Ishikawa (cell line): ENCODE results near the gene FRAS1.

ENCODE experiments used
- CEBPB ChIP-seq: IDR thresholded peaks from 2 replicates; pipeline ENCODE4 v1.6.1; 2012
- CREB1 ChIP-seq: IDR thresholded peaks from 2 replicates; pipeline ENCODE4 v1.6.1; 2012; ENCODE audit warnings: low read depth
- EGR1 ChIP-seq: IDR thresholded peaks from 2 replicates; pipeline ENCODE4 v1.6.1; 2012
- EP300 ChIP-seq: IDR thresholded peaks from 2 replicates; pipeline ENCODE4 v1.6.1; 2012; ENCODE audit warnings: borderline replicate concordance
- FOXM1 ChIP-seq: IDR thresholded peaks from 2 replicates; pipeline ENCODE4 v1.6.1; 2012; ENCODE audit warnings: low read depth, borderline replicate concordance
- RAD21 ChIP-seq: IDR thresholded peaks from 2 replicates; pipeline ENCODE4 v1.6.1; 2012; ENCODE audit warnings: low read depth
- TAF1 ChIP-seq: IDR thresholded peaks from 2 replicates; pipeline ENCODE4 v1.6.1; 2012; ENCODE audit warnings: low read depth, mild to moderate bottlenecking
- TCF12 ChIP-seq: IDR thresholded peaks from 2 replicates; pipeline ENCODE4 v1.6.1; 2012; ENCODE audit warnings: low read depth
- TEAD4 ChIP-seq: IDR thresholded peaks from 2 replicates; pipeline ENCODE4 v1.6.1; 2012
- YY1 ChIP-seq: IDR thresholded peaks from 2 replicates; pipeline ENCODE4 v1.6.1; 2012; ENCODE audit warnings: low read depth
- TF ChIP-seq, protein P1 (sequence below): IDR thresholded peaks from 2 replicates; pipeline ENCODE4 v1.6.1; 2012; ENCODE audit warnings: low read depth, mild to moderate bottlenecking
- TF ChIP-seq, protein P2 (sequence below): IDR thresholded peaks from 2 replicates; pipeline ENCODE4 v1.6.1; 2012

DNA sequence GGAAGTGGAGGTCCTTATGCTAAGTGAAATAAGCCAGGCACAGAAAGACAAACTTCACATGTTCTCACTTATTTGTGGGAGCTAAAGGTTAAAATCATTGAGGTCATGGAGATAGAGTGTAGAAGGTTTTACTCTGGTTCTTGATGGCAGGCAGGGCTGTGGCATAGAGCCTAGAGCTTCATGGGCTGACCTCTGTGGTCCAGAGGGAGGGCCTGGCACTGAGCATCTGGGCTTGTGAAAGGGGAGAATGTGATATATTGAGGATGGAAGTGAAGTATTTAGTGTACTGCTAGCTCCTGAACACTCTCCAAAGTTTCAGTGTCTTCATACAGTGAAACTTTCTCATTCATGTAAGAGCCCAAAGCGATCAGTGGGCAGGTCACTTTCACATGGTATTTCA is 423.2 kb downstream of the FRAS1 start:
- TF ChIP-seq TCF12 (no peak), CEBPB (no peak), EGR1 (no peak), RAD21 (no peak), CREB1 (no peak), EP300 (no peak), FOXM1 (no peak), TAF1 (no peak), YY1 (no peak), TEAD4 (no peak)
- TF ChIP-seq, protein P1, sequence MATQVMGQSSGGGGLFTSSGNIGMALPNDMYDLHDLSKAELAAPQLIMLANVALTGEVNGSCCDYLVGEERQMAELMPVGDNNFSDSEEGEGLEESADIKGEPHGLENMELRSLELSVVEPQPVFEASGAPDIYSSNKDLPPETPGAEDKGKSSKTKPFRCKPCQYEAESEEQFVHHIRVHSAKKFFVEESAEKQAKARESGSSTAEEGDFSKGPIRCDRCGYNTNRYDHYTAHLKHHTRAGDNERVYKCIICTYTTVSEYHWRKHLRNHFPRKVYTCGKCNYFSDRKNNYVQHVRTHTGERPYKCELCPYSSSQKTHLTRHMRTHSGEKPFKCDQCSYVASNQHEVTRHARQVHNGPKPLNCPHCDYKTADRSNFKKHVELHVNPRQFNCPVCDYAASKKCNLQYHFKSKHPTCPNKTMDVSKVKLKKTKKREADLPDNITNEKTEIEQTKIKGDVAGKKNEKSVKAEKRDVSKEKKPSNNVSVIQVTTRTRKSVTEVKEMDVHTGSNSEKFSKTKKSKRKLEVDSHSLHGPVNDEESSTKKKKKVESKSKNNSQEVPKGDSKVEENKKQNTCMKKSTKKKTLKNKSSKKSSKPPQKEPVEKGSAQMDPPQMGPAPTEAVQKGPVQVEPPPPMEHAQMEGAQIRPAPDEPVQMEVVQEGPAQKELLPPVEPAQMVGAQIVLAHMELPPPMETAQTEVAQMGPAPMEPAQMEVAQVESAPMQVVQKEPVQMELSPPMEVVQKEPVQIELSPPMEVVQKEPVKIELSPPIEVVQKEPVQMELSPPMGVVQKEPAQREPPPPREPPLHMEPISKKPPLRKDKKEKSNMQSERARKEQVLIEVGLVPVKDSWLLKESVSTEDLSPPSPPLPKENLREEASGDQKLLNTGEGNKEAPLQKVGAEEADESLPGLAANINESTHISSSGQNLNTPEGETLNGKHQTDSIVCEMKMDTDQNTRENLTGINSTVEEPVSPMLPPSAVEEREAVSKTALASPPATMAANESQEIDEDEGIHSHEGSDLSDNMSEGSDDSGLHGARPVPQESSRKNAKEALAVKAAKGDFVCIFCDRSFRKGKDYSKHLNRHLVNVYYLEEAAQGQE: no peak
- TF ChIP-seq, protein P2, sequence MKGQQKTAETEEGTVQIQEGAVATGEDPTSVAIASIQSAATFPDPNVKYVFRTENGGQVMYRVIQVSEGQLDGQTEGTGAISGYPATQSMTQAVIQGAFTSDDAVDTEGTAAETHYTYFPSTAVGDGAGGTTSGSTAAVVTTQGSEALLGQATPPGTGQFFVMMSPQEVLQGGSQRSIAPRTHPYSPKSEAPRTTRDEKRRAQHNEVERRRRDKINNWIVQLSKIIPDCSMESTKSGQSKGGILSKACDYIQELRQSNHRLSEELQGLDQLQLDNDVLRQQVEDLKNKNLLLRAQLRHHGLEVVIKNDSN: no peak
